ENCODE data around the gene DBX2.
"Not testable (repeated sequence)": the region's sequence is repeated elsewhere in the genome, so short reads cannot be mapped to it uniquely, and the experiment has no call there.

Gene DBX2

DNA sequence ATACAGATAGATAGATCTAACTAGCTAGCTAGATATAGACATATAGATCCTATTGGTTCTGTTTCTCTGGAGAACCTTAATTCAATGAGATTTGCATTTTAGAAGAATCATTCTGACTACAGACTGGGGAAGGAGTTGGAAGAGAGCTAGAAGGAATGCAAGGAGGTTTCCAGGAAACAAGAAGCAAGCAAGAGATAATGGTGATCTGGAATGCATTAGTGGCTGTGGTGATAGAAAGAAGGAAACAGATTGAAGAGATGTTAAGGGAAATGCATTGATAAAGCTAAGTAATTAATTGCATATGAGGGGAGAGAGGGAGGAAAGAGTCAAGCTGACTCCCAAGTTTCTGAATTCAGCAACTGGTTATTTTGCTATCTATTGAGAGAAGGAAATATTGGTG is 42.7 kb downstream of the DBX2 start:
- DNase-seq: no peak

DNA sequence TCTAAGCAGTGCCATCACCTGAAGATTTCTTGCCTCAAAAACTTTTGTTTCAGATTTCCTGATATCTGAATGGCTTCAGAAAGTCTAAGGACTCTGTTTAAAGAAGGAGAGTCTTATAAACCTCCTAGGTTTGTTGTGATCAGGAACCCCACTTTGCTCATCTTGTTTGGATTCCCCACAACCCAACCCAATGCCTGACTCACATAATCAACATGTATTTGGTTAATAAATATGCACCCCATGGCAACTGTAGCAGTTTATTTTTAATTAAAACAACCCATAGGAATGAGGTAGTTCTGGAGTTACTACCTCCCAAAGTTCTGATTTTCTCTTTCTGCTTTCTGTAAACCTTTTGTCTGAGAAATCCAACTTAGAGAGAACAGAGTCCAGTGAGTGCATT is 51.5 kb downstream of the DBX2 start:
- DNase-seq: no peak

DNA sequence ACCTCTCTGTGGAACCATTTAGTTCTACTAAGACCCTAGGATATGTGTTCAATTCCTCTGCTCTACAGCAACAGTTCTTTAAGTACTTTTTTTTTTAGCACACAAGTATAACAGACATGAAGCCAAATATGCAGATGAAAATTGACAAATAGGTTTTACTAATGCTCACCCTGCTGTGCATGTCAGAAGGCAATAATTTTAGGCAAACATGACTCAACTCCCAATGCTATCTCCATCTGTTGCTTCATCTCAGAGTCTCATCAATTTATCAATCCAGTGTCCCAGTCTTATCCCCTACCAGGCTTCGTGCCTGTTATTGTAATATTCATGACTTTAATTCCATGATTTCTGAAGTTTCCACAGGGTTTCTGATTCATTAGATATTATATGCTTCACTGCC is 57.7 kb downstream of the DBX2 start:
- no peak for DNase-seq

DNA sequence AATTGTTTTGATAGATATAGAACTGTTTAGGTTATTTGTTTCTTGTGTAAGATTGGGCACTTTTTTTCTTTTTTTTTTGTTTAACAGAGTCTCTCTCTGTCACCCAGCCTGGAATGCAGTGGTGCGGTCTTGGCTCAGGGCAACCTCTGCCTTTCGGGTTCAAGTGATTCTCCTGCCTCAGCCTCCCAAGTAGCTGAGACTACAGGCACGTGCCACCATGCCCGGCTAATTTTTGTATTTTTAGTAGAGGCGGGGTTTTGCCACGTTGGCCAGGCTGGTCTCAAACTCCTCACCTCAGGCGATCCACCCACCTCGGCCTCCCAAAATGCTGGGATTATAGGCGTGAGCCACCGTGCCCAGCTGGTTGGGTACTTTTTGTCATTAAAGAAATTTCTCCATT is 66.0 kb downstream of the DBX2 start:
- not testable (repeated sequence) for DNase-seq

DNA sequence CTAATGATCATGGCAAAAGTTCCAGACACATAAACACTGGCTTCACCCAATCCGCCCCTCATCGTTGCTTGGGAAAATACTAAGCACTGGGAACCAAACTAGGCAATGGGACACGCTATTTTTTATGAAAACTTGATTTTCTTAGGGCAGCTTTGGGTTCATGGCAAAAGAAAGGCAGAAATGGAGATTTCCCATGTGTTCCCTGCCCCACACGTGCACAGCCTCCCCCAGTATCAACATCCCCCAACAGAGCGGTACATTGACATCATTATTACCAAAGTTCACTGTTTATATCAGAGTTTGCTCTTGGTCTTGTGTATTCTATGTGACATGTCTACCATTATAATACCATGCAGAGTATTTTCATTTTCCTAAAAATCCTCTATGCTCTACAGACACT is 71.0 kb downstream of the DBX2 start:
- no peak for DNase-seq

DNA sequence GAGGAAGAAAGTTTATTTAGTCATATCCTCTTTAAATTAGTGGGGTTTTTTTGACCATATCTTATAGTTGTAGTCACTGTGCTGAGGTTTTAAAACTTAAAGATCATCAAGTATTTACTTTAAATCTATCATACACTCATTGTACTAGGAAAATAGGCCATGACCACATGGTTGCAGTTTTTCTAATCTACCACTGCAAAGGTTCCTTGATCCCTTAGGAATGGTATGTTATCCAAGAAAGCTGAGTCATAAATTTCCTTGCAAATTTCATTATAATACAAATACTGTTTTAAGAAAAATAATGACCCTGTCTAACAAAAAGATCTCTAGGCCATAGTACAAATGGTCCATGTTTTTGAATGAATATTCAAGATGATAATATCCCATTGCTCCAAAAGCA is 74.7 kb downstream of the DBX2 start:
- no peak for DNase-seq

DNA sequence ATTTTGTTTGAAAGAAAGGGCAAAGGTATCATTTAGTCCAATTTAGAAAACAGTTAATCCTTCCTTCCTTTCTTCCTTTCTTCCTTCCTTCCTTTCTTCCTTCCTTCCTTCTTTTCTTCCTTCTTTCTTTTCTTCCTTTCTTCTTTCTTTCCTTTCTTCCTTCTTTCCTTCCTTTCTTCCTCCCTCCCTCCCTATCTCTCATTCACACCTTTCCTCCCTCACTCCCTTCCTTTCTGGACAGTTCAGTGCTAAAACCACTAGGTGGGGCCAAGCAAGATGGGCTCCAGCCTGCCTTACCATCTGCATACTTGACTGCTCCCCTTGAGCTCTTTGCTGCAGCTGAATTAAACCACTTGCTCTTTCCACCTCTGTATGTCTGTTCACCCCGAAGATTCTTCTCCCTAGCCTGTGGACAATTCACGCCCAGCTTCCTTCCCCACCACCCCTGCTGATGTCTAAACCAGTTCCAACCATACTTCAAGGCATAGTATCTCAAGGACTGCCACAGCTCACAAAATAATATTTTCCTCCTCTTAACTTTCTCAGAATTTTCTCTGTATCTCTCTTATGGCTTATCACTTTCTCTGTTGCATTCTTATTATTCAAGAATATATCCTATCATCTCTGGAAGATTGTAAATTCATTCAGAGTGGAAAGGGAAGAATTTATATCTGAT is 78.0 kb downstream of the DBX2 start:
- DNase-seq: no peak

DNA sequence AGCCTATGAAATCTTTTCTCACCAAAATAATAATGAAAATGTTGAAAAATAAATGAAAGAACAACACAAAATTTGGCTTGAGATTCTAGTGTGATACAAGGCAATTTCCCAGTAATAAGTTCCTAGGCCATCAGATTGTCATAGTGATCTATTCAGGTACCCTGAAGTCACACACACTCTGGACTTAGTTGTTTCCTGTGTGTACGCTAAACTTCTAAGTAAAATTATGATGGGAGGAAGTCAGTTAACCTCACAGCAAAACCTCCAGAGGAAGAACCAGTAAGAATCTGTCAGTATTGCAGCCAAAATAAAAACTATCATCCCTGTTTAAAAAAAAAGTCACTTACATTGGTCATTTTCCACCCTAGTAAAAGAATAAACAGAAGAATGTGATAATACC is 81.9 kb downstream of the DBX2 start:
- DNase-seq: no peak
